GM21825 (cell line): ENCODE results near the gene GPD2.
"Not testable (repeated sequence)": the region's sequence is repeated elsewhere in the genome, so short reads cannot be mapped to it uniquely, and the experiment has no call there.

Experiments used
- ATAC-seq: cut with Tn5 transposase; IDR thresholded peaks from one replicate; pipeline ENCODE4 v1.9.1; 2021; ENCODE audit warnings: mild to moderate bottlenecking, moderate library complexity; ENCODE audit not compliant: unreplicated experiment

GPD2 gene

GRCh38 chr2:156473445-156473844 lies 37.3 kb downstream of the GPD2 start:
- no peak for ATAC-seq

- ATAC-seq, result no peak
Measured at GRCh38 chr2:156474401-156474800, 38.2 kb downstream of the GPD2 start.

- peak; percentile 30 for ATAC-seq
Measured at GRCh38 chr2:156476021-156476849, 40.1 kb downstream of the GPD2 start.

GRCh38 chr2:156476850-156477206 lies 40.6 kb downstream of the GPD2 start:
- peak; percentile 62 for ATAC-seq

- ATAC-seq, result no peak
Measured at GRCh38 chr2:156480376-156480775, 44.2 kb downstream of the GPD2 start.

- ATAC-seq, result no peak
Measured at GRCh38 chr2:156481312-156481711, 45.1 kb downstream of the GPD2 start.

GRCh38 chr2:156483741-156484173 lies 47.6 kb downstream of the GPD2 start:
- no peak for ATAC-seq

GRCh38 chr2:156486147-156486546 lies 50.0 kb downstream of the GPD2 start:
- no peak for ATAC-seq

GRCh38 chr2:156486614-156487013 lies 50.4 kb downstream of the GPD2 start:
- ATAC-seq, result no peak

- no peak for ATAC-seq
Measured at GRCh38 chr2:156489195-156489594, 53.0 kb downstream of the GPD2 start.

GRCh38 chr2:156489750-156490465 lies 53.7 kb downstream of the GPD2 start:
- no peak for ATAC-seq

- ATAC-seq, result no peak
Measured at GRCh38 chr2:156490466-156490840, 54.3 kb downstream of the GPD2 start.

GRCh38 chr2:156491176-156491575 lies 55.0 kb downstream of the GPD2 start:
- ATAC-seq, result no peak

- no peak for ATAC-seq
Measured at GRCh38 chr2:156492979-156493378, 56.8 kb downstream of the GPD2 start.

- ATAC-seq, result not testable (repeated sequence)
Measured at GRCh38 chr2:156495998-156496397, 59.8 kb downstream of the GPD2 start.

GRCh38 chr2:156505696-156506095 lies 69.5 kb downstream of the GPD2 start:
- ATAC-seq, result peak; percentile 62

GRCh38 chr2:156511122-156511521 lies 74.9 kb downstream of the GPD2 start:
- no peak for ATAC-seq

- ATAC-seq, result peak; percentile 72
Measured at GRCh38 chr2:156511803-156512202, 75.6 kb downstream of the GPD2 start.

- no peak for ATAC-seq
Measured at GRCh38 chr2:156512451-156512850, 76.3 kb downstream of the GPD2 start.

GRCh38 chr2:156513219-156513618 lies 77.0 kb downstream of the GPD2 start:
- ATAC-seq, result no peak

GRCh38 chr2:156517419-156517818 lies 81.2 kb downstream of the GPD2 start:
- no peak for ATAC-seq

GRCh38 chr2:156518138-156518537 lies 82.0 kb downstream of the GPD2 start:
- no peak for ATAC-seq
